GM10847 (cell line): ENCODE measurements around the gene C1orf53.

Experiments
- POLR2A ChIP-seq: IDR thresholded peaks from 2 replicates; pipeline ENCODE4 v1.6.1; 2011; ENCODE audit not compliant: insufficient read length; ENCODE audit errors: extremely low read depth

The C1orf53 gene

GRCh38 chr1:197916500-197916983 lies 14.1 kb downstream of the C1orf53 start:
- no peak for TF ChIP-seq POLR2A

GRCh38 chr1:197917805-197918651 lies 15.6 kb downstream of the C1orf53 start:
- TF ChIP-seq POLR2A, result no peak

DNA sequence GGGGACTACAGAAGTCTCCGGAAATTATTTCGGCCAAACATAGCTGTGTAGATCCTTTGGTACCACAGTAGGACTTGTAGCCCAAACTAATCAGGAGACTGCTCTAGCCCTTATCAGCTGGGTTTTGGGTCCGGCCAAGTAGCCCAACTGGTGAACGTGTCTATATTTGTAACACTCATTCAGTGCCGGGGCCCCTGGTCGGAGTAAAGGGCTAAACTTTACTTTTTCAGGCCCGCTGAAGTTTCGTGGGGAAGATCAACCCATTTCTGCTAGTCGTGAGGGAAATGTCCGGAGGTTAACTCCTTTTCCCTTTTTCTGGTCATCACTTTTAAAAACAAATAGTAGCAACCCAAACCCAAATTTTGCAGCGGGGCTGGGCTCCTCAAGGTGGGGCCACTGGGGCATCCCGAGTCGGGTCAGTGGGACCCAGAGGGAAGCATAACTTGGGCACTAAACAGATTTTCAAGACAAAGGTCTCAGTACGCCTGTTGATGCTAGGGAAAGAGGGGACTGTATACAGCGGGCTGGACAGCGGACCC lies 16.4 kb downstream of the C1orf53 start:
- no peak for TF ChIP-seq POLR2A

GRCh38 chr1:197919346-197920066 lies 17.1 kb downstream of the C1orf53 start:
- no peak for TF ChIP-seq POLR2A

DNA sequence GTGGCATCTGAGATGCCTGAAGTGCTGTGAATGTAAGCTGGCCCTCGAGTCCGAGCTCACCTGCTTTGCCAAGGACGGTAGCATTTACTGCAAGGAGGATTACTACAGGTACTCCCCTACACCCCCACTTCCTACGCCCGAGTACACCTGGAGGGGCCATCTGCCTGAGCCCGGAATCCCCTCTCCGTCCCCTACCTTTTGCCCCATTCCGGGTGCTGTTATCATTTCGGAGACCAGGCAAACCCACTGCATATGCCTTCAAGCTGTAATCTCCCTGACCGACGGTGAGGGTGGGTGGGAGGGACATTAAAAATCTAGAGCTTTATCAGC lies 17.6 kb downstream of the C1orf53 start:
- no peak for TF ChIP-seq POLR2A

DNA sequence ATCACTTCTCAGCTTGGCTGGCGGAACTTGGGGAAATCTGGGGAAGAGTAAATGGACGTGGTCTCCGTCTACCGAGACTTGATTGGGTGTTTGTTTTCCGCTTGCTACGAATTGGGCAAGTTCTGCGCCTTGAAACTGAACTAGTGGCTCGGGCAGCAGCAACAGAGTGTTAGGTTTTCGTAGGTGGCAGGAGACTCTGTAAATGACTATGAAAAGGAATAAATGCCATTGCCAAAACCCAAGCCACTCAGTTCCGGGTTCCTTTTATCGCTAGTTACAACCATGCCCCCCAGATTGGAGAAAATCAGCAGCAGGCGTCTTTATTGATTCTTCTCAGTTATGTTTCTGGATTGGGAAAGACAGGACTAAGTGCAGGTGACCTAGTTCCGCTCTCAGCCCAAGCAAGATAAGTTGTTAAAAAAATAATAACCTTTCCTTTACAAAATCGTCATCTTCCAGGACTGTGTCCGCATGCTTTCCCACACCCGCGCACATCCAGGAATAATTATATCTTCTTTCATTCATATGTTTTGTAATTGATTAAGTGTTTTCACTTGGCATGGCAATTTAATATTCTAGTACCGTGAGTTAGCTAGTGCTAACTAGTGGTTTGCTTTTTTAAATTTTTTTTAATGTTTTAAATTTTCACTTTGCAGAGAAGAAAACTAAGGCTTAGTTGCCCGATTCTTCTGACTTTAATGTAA lies 18.1 kb downstream of the C1orf53 start:
- no peak for TF ChIP-seq POLR2A

DNA sequence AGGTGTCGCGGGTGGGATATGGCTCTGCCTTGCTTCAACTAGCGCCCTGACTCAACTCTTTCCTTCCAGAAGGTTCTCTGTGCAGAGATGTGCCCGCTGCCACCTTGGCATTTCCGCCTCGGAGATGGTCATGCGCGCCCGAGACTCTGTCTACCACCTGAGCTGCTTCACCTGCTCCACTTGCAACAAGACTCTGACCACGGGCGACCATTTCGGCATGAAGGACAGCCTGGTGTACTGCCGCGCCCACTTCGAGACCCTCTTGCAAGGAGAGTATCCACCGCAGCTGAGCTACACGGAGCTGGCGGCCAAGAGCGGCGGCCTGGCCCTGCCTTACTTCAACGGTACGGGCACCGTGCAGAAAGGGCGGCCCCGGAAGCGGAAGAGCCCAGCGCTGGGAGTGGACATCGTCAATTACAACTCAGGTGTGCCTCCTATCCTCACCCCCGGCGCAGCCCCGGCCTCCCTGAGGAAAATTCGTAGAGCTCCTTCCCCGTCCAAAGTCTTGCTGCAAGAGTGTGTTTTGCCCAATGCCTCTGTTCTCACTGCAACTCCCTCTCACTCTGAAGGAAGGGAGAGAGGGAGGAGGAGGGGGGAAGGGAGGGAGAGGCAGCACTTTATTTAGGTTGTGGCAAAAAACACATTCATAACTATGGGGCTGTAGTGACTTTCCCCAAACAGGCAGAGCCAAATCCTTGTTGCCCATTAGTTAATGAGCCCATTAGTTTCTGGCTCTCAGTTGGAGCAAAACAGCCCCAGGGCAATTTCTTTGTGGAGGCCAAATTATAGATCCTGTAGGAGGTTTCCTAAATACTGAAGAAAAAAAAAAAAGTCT lies 19.0 kb downstream of the C1orf53 start:
- no peak for TF ChIP-seq POLR2A

DNA sequence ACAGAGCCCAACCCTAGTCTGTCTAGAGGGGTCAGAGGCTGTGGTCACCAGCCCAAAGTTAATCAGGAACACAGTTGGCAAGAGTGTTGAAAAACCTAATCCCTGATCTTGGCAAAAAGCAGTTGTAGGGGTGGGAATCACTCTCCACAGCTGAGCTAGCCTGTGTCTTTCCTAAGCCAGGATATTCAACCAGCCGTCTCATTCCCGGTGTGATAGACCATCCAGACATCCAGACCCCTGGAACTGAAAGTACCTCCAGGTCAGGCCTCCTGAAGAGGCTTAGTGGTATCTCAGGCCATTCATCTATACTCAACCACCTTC lies 19.6 kb downstream of the C1orf53 start:
- no peak for TF ChIP-seq POLR2A

DNA sequence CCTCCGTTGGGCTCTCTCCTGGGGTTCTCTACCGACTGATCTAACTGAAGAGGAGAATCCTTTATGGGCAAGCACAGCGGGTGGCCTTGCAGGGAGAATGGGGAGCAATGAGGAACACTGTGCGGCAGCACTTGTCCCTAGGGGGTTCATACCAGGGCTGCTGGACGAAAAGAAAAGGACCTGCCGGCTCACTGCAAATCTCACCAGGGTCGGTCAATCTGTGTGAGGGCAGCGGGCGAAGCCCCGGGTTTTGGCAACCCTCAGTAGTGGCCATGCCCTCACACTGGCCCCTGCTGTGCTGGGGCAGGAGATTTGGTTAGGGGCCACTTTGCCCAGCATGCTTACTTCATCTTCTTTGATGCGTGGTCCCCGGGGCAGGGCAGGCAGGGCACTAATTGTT lies 20.6 kb downstream of the C1orf53 start:
- no peak for TF ChIP-seq POLR2A

- TF ChIP-seq POLR2A, result no peak
Observed at GRCh38 chr1:197924516-197925123, 22.2 kb downstream of the C1orf53 start.

DNA sequence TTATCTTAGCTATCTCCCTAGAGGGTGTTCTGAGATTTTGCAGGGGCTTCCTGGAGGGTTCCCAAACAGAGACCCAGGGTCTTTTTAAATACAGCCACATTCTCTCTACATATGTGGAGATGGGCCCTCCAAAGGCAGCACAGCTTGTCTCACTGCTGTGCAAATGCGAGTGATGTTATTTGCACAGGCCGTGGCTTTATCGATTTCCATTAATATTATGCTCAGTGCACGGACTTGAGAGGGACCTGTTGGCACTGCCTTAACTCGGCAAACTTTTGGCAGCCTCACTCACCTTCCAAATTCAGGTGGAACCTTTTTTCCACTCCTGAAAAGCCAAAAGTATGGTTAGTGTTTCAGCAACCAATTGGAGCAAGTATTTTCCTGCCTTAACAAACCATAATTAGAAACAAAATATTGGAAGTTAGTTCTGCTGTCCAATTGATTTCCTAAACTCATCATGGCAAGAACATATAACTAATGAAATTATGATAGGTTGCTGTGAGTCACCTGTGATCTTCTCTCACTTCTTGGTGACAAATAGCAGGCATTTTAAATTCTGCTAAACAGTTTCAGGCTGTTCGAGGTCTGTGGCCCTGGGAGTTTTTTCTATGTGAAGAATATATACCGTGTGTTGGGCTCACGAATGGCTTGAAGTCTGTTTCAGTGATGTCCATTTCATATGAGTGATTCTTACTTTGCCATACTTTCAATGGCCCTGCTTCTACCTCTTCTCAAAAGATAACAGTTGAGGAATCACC lies 25.7 kb downstream of the C1orf53 start:
- no peak for TF ChIP-seq POLR2A

- TF ChIP-seq POLR2A, result no peak
Observed at GRCh38 chr1:197928849-197929336, 26.5 kb downstream of the C1orf53 start.

DNA sequence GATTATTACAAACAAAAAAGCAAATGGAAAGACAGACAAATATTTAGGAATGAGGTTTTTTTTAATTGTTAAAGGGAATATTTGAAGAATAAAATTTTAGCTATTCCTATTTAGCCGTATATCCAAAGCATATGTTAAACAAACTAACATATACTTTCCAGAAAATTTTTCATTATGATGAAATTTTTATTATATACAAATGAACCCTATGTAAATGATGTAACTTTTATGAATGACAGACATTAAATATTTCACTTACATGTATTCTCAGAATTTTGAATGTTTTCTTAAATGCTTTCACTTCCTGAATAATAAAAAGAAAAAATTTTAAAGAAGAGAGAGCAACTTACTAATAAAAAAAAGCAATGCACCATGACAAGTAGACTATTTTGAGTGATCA lies 30.6 kb downstream of the C1orf53 start:
- TF ChIP-seq POLR2A, result no peak

- no peak for TF ChIP-seq POLR2A
Observed at GRCh38 chr1:197933647-197934046, 31.2 kb downstream of the C1orf53 start.
